Right lobe of liver (tissue), 6 donors: ENCODE data around the gene ATP6V0D1. TPM values are rescaled to one million over a fixed set of nuclear protein-coding genes. Genes with fewer than 3 reads are reported as not detected.

Experiments used
- ATAC-seq, 4 donors: fragments of 200-7000 bp; cut with Tn5 transposase; one replicate each; pipeline ENCODE4 v1.9.1; 2020; ENCODE audit warnings: mild to moderate bottlenecking in 4 of 4, moderate library complexity in 4 of 4
- DNase-seq, 3 donors: peaks; one replicate each; pipeline ENCODE4 v3.0.0-alpha.2; 2020
- H3K27ac ChIP-seq, 3 donors: fragments of 200-600 bp; one replicate each; pipeline ENCODE4 v1.8.0; 2022
- H3K27me3 ChIP-seq, 2 donors: fragments of 200-600 bp; one replicate each; pipeline ENCODE4 v1.8.0; 2022
- H3K36me3 ChIP-seq, 4 donors: fragments of 200-600 bp; sonication (generic) in 1 of 4; one replicate each; pipeline versions ENCODE4 v1.5.1 to v1.8.0; 2017 to 2022; ENCODE audit warnings: control low read depth in 1 of 4
- H3K4me1 ChIP-seq, 4 donors: fragments of 200-600 bp; sonication (generic) in 1 of 4; one replicate each; pipeline versions ENCODE4 v1.5.1 to v1.8.0; 2017 to 2022; ENCODE audit warnings: control low read depth in 1 of 4
- H3K4me3 ChIP-seq, 3 donors: fragments of 200-600 bp; one replicate each; pipeline ENCODE4 v1.8.0; 2022
- H3K9me3 ChIP-seq, 4 donors: fragments of 200-600 bp; sonication (generic) in 1 of 4; one replicate each; pipeline versions ENCODE4 v1.5.1 to v1.8.0; 2017 to 2022; ENCODE audit warnings: control low read depth in 1 of 4
- POLR2A ChIP-seq: fragments of 450-650 bp; IDR thresholded peaks from one replicate; pipeline ENCODE4 v1.6.1; 2017; ENCODE audit warnings: antibody characterized with exemption, mild to moderate bottlenecking
- WGBS: methylation state at CpG from one replicate; pipeline ENCODE4 v1.1.6; 2018; ENCODE audit warnings: low coverage, low lambda C conversion rate; ENCODE audit not compliant: insufficient coverage; ENCODE audit errors: missing lambda C conversion rate; 5-methylcytosine and 5-hydroxymethylcytosine counted together
- intact Hi-C, 2 donors: fragments of 100-400 bp; cut with DNase I; formaldehyde crosslinking; loops; one replicate each; pipeline versions ENCODE4 v1.11.2 to v1.14.1; 2022
- total RNA-seq, 6 experiments: library from RNA; depleted of rRNA in 2 of 6; stranded (reverse); fragments of >200 nt in 2 of 6; fragmentation: NEBNext Ultra II Directional in 3 of 6; extraction: Animal tissue kit (Norgen Biotek cat#: 25700) in 3 of 6; gene quantifications; one replicate each; pipeline versions ENCODE4 v1.1.0 to v1.2.4, GENCODE V29; 2016 to 2023
- TF ChIP-seq, protein P1 (sequence below), 4 donors: fragments of 200-600 bp in 3 of 4; fragments of 450-650 bp in 1 of 4; IDR thresholded peaks; one replicate each; pipeline versions ENCODE4 v1.5.1 to v1.8.0; 2016 to 2022; ENCODE audit warnings: antibody characterized with exemption in 4 of 4, mild to moderate bottlenecking in 2 of 4
- donor health status: DM: no; HTN: yes; CAD: no.
- donor health status: DM: no; HTN: no; CAD: no.
- donor health status: DM: no; HTN: no; CAD: no.
- donor health status: DM: no; HTN: yes; CAD: no.
- donor health status: DM: no; HTN: yes; CAD: no.

The ATP6V0D1 gene
- total RNA-seq, 6 experiments from 2014 or later, result 33.6 to 84.6 (median 47.0) TPM

DNA sequence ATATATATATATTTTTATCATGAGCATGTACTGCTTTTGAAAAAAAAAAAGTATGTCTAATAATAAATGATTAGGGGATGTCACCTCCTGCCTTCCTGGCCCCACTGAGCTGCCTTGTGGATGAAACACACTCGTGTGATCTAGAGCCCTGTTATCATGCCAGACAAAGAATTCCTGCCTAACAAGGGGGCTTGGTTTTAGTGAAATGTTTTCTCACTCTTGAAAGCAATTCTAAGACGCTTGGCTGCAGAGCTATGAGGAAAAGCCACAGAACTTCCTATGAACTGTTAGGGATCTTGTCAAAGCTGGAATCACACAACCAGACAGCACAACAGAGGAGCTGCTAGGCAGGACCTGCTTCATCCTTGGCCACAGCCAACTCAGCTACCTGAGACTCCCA is 68.7 kb downstream of the ATP6V0D1 start:
- Histone ChIP-seq H3K27ac (no peak overlapping the region), H3K9me3 (no peaks in the 10 kb centered on the region), H3K27me3 (no peaks in the 10 kb centered on the region), H3K36me3 (no peaks in the 10 kb centered on the region), H3K4me3 (no peak overlapping the region), H3K4me1 (peaks cover 0 to 12% (median 5%) of the 10 kb centered on the region in 4 donors)
- intact Hi-C loops, result no loop called here
- DNase-seq (no peak), ATAC-seq (no peak)
- 38% methylated on average over 2 of the region's 2 CpGs for WGBS
- TF ChIP-seq, protein P1, sequence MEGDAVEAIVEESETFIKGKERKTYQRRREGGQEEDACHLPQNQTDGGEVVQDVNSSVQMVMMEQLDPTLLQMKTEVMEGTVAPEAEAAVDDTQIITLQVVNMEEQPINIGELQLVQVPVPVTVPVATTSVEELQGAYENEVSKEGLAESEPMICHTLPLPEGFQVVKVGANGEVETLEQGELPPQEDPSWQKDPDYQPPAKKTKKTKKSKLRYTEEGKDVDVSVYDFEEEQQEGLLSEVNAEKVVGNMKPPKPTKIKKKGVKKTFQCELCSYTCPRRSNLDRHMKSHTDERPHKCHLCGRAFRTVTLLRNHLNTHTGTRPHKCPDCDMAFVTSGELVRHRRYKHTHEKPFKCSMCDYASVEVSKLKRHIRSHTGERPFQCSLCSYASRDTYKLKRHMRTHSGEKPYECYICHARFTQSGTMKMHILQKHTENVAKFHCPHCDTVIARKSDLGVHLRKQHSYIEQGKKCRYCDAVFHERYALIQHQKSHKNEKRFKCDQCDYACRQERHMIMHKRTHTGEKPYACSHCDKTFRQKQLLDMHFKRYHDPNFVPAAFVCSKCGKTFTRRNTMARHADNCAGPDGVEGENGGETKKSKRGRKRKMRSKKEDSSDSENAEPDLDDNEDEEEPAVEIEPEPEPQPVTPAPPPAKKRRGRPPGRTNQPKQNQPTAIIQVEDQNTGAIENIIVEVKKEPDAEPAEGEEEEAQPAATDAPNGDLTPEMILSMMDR (IDR thresholded peaks at IDR 0.05), result no peak
- TF ChIP-seq POLR2A, result no peak

- Histone ChIP-seq H3K4me1 (peaks cover 0 to 8% (median 2%) of the 10 kb centered on the region in 4 donors), H3K27ac (no peak overlapping the region), H3K36me3 (no peaks in the 10 kb centered on the region), H3K9me3 (no peaks in the 10 kb centered on the region), H3K27me3 (no peaks in the 10 kb centered on the region), H3K4me3 (no peak overlapping the region)
- TF ChIP-seq, protein P1 (IDR thresholded peaks at IDR 0.05), result no peak
- TF ChIP-seq POLR2A, result no peak
- 82% methylated on average over 2 of the region's 3 CpGs for WGBS
- intact Hi-C loops, result no loop called here
- DNase-seq (no peak), ATAC-seq (no peak)
Measured at GRCh38 chr16:67411339-67411738, 69.6 kb downstream of the ATP6V0D1 start.

DNA sequence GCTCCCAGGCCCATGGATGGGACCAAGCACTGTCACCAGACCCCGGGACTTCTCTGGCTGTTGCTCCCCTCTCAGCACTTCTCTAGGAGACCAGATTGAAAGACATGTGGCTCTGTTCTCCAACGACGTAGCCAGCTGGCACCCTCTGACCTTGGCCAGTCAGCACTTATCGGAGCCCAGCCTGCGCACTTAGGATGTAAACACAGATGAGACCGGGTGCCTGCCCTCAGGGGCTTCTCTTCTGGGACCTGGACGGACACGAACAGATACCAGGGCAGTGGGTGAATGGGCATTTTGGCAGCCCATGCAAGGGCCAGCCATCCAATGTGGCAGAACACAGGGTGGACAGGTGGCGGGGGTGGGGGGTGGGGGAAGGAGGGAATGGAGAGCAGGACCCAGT is 71.3 kb downstream of the ATP6V0D1 start:
- WGBS, result 85% methylated on average over 5 of the region's 9 CpGs
- Histone ChIP-seq H3K4me3 (no peak overlapping the region), H3K4me1 (no peaks in the 10 kb centered on the region), H3K36me3 (no peaks in the 10 kb centered on the region), H3K9me3 (no peaks in the 10 kb centered on the region), H3K27me3 (no peaks in the 10 kb centered on the region), H3K27ac (no peak overlapping the region)
- ATAC-seq, result no peak
- no peak for DNase-seq
- intact Hi-C loops, result no loop called here
- TF ChIP-seq POLR2A, result no peak
- TF ChIP-seq, protein P1 (IDR thresholded peaks at IDR 0.05), result no peak

DNA sequence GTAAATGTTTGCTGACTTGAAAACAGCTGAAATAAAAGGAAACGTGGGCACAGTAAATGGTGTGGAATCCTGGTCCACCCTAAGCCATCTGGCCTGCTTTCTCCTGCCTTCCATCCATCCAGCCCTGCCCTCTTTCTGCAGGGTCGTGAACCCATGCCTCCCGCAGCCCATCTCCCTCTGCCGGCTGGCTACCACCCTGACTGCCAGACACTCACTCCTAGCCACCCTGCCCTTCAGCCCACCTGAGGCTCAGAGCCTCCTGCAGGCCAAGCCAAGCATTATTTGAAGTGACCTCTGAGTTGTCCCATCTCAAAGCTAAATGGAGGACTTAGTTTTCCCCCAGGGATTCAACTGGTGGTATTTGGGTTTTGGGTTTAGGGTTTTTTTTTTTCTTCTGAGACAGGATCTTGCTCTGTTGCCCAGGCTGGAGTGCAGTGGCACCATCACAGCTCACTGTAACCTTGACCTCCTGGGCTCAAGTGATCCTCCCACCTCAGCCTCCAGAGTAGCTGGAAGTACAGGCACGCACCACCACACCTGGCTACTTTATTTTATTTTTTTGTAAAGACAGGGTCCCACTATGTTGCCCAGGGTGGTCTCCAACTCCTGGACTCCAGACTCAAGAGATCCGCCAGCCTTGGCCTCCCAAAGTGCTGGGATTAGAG is 73.0 kb downstream of the ATP6V0D1 start:
- no peaks in the 10 kb centered on the region for H3K27me3 ChIP-seq
- DNase-seq, result no peak
- H3K27ac ChIP-seq, result no peak overlapping the region
- WGBS, result 82% methylated on average over 4 of the region's 6 CpGs
- no peaks in the 10 kb centered on the region for H3K36me3 ChIP-seq
- no peaks in the 10 kb centered on the region for H3K9me3 ChIP-seq
- no peak overlapping the region for H3K4me3 ChIP-seq
- ATAC-seq, result no peak
- no peaks in the 10 kb centered on the region for H3K4me1 ChIP-seq
- intact Hi-C loops, result no loop called here
- TF ChIP-seq POLR2A, result no peak
- TF ChIP-seq, protein P1 (IDR thresholded peaks at IDR 0.05), result no peak
